PC-3 (cell line): ENCODE results near the gene A3GALT2.

Experiments used
- EZH2 ChIP-seq: fragments of 300-600 bp; sonication (generic); IDR thresholded peaks from one replicate; pipeline ENCODE4 v1.6.1; 2017; ENCODE audit warnings: antibody characterized with exemption, mild to moderate bottlenecking, low read length; ENCODE audit not compliant: unreplicated experiment
- EZH2phosphoT487 ChIP-seq: fragments of 300-600 bp; sonication (generic); IDR thresholded peaks from 2 replicates; pipeline ENCODE4 v1.6.1; 2018; ENCODE audit warnings: mild to moderate bottlenecking, antibody characterized with exemption, low read length, borderline replicate concordance
- TF ChIP-seq, protein P1 (sequence below): fragments of 300-600 bp; sonication (generic); conservative IDR thresholded peaks from 2 replicates; pipeline ENCODE4 v1.5.1; 2017; ENCODE audit warnings: antibody characterized with exemption, low read depth, mild to moderate bottlenecking, low read length

DNA sequence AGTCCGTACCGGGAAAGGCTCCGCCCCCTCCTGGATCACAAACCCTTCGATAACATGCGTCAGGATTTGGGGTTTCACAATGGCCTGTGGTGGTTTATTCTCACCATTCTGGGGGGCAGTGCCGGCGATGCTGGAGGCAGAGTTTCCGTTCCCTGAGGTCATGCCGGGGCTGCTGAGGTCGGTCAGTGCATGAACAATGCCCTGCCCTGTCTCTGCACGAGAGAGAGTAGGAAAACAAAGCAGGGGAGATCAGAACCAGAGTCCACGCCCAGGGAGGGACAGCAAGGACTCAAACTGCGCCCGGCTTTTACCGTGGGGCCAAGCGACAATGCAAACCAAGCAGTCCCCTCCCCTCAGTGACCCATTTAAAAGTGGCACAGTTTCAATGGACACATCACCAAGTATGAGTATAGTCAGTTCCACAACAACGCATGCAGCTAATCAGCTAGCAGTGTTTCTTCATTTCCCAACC lies 13.2 kb upstream of the A3GALT2 start:
- TF ChIP-seq, protein P1, sequence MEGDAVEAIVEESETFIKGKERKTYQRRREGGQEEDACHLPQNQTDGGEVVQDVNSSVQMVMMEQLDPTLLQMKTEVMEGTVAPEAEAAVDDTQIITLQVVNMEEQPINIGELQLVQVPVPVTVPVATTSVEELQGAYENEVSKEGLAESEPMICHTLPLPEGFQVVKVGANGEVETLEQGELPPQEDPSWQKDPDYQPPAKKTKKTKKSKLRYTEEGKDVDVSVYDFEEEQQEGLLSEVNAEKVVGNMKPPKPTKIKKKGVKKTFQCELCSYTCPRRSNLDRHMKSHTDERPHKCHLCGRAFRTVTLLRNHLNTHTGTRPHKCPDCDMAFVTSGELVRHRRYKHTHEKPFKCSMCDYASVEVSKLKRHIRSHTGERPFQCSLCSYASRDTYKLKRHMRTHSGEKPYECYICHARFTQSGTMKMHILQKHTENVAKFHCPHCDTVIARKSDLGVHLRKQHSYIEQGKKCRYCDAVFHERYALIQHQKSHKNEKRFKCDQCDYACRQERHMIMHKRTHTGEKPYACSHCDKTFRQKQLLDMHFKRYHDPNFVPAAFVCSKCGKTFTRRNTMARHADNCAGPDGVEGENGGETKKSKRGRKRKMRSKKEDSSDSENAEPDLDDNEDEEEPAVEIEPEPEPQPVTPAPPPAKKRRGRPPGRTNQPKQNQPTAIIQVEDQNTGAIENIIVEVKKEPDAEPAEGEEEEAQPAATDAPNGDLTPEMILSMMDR = no peak
- TF ChIP-seq EZH2phosphoT487 (no peak), EZH2 (no peak)
